HepG2 (cell line): Measurements from ENCODE around the gene DIO1. TPM values are rescaled to one million over a fixed set of nuclear protein-coding genes. Genes with fewer than 3 reads are reported as not detected.

Experiments
- ATAC-seq: fragments of 200-7000 bp; cut with Tn5 transposase; 3 replicates; pipeline ENCODE4 v1.9.1; 2020; ENCODE audit warnings: mild to moderate bottlenecking, moderate library complexity
- BruUV-seq: library from RNA; stranded (reverse); fragments of 400-500 nt; replicated peaks from 2 replicates; lab custom pipeline; 2021; lab: Mats Ljungman, UMichigan
- CTCF ChIA-PET: fragments of 300-600 bp; formaldehyde crosslinking; extraction: SDS; loops from one replicate; lab custom pipeline; 2021; ENCODE audit warnings: low total read pairs, inconsistent platforms, low intra/inter-chr PET ratio; lab: Yijun Ruan, JAX
- POLR2A ChIA-PET: fragments of 350-600 bp; sonication (Branson Sonifier 250); formaldehyde crosslinking; loops from one replicate; lab custom pipeline; 2020; ENCODE audit warnings: antibody characterized with exemption, inconsistent platforms; lab: Yijun Ruan, JAX
- DNase-seq: peaks from one replicate; pipeline ENCODE4 v3.0.0-alpha.2; 2015; ENCODE audit warnings: low spot score
- FAIRE-seq: peaks from 3 replicates; lab custom pipeline; 2011; peaks lifted over from hg19 to GRCh38; lab: Jason Lieb, UNC
- H2AFZ ChIP-seq: one replicate; pipeline ENCODE4 v1.6.1; 2011; ENCODE audit warnings: low read length, inconsistent platforms
- H3K27ac ChIP-seq: fragments of 300-600 bp; 3 replicates; pipeline ENCODE4 v1.8.0; 2011; ENCODE audit warnings: mixed run types, mild to moderate bottlenecking, mixed read lengths, low read length, inconsistent platforms; ENCODE audit not compliant: insufficient read depth; ENCODE audit errors: extremely low read length
- H3K27me3 ChIP-seq, 2 experiments: fragments of 200-600 bp in 1 of 2; 2 replicates in 1 of 2; 3 replicates in 1 of 2; pipeline versions ENCODE4 v1.6.0 to v1.8.0; 2011; ENCODE audit warnings: low read length in 2 of 2, mild to moderate bottlenecking in 2 of 2, moderate library complexity in 2 of 2, inconsistent platforms in 1 of 2; ENCODE audit not compliant: insufficient read depth in 2 of 2, control insufficient read depth in 1 of 2
- H3K36me3 ChIP-seq, 2 experiments: fragments of 200-600 bp in 1 of 2; replicated peaks in 1 of 2; 2 replicates in 1 of 2; 3 replicates in 1 of 2; pipeline versions ENCODE4 v1.5.1 to v1.8.0; 2011; ENCODE audit warnings: low read length in 2 of 2, inconsistent platforms in 1 of 2; ENCODE audit not compliant: insufficient read depth in 2 of 2, control insufficient read depth in 1 of 2
- H3K4me1 ChIP-seq: 2 replicates; pipeline ENCODE4 v1.5.1; 2012; ENCODE audit warnings: low read length, inconsistent platforms; ENCODE audit not compliant: insufficient read depth
- H3K4me2 ChIP-seq: 2 replicates; pipeline ENCODE4 v1.6.0; 2011; ENCODE audit warnings: low read depth, low read length, inconsistent platforms
- H3K4me3 ChIP-seq, 3 experiments: fragments of 200-600 bp in 1 of 3; sonication (generic), shearing (Covaris generic) in 1 of 3; replicated peaks in 1 of 3; 2 replicates each; pipeline ENCODE4 v1.5.1; 2011 to 2016; ENCODE audit warnings: low read length in 3 of 3, inconsistent platforms in 2 of 3, low read depth in 2 of 3, mild to moderate bottlenecking in 2 of 3, control low read depth in 1 of 3, mixed read lengths in 1 of 3; ENCODE audit not compliant: insufficient read depth in 1 of 3
- H3K79me2 ChIP-seq: one replicate; pipeline ENCODE4 v1.6.1; 2011; ENCODE audit warnings: low read length, inconsistent platforms; ENCODE audit not compliant: insufficient read depth
- H3K9ac ChIP-seq: 2 replicates; pipeline ENCODE4 v1.6.0; 2011; ENCODE audit warnings: mild to moderate bottlenecking, low read depth, low read length, inconsistent platforms; ENCODE audit not compliant: insufficient read depth
- H3K9me3 ChIP-seq: 2 replicates; pipeline ENCODE4 v1.5.1; 2012; ENCODE audit warnings: mild to moderate bottlenecking, low read length
- H4K20me1 ChIP-seq: 2 replicates; pipeline ENCODE4 v1.6.0; 2011; ENCODE audit warnings: inconsistent platforms, mild to moderate bottlenecking, low read length, moderate library complexity; ENCODE audit not compliant: insufficient read depth
- ASH2L ChIP-seq: fragments of 300-600, 200-600 bp; sonication (generic); IDR thresholded peaks from 2 replicates; pipeline ENCODE4 v1.7.0; 2017; ENCODE audit warnings: low read depth, mild to moderate bottlenecking, moderate library complexity, mixed read lengths, low read length; ENCODE audit not compliant: insufficient read length
- NCOR1 ChIP-seq: fragments of 200-600 bp; sonication (generic); IDR thresholded peaks from 2 replicates; pipeline ENCODE4 v1.7.0; 2017; ENCODE audit warnings: antibody characterized with exemption, low read length, borderline replicate concordance
- NR2F6 ChIP-seq, 2 experiments: IDR thresholded peaks; 2 replicates each; pipeline ENCODE4 v1.6.1; 2016; ENCODE audit warnings: antibody characterized with exemption in 1 of 2, mild to moderate bottlenecking in 1 of 2
- RXRA ChIP-seq: sonication (generic); formaldehyde crosslinking; IDR thresholded peaks from 2 replicates; pipeline ENCODE4 v1.5.1; 2020; ENCODE audit warnings: missing genetic modification reagents
- RXRB ChIP-seq: IDR thresholded peaks from 2 replicates; pipeline ENCODE4 v1.6.1; 2016; ENCODE audit warnings: borderline replicate concordance, missing genetic modification reagents, missing compliant biosample characterization
- SALL1 ChIP-seq: sonication (generic); formaldehyde crosslinking; IDR thresholded peaks from 2 replicates; pipeline ENCODE4 v1.8.0; 2022; ENCODE audit warnings: mild to moderate bottlenecking, missing genetic modification reagents
- SIX4 ChIP-seq: sonication (generic); formaldehyde crosslinking; IDR thresholded peaks from 2 replicates; pipeline ENCODE4 v1.4.0; 2020; ENCODE audit warnings: missing genetic modification reagents
- SOX6 ChIP-seq, 2 experiments: fragments of 450-650 bp in 1 of 2; sonication (generic) in 1 of 2; formaldehyde crosslinking in 1 of 2; IDR thresholded peaks; 2 replicates each; pipeline versions ENCODE4 v1.4.0 to v1.6.1; 2017 to 2020; ENCODE audit warnings: antibody characterized with exemption in 1 of 2, mild to moderate bottlenecking in 1 of 2, missing genetic modification reagents in 1 of 2
- SRF ChIP-seq: IDR thresholded peaks from 2 replicates; pipeline ENCODE4 v1.6.1; 2011; ENCODE audit warnings: mild to moderate bottlenecking, low read depth, low read length, moderate library complexity
- TARDBP ChIP-seq: sonication (generic); formaldehyde crosslinking; IDR thresholded peaks from 2 replicates; pipeline ENCODE4 v1.8.0; 2022; ENCODE audit warnings: mild to moderate bottlenecking, missing genetic modification reagents
- ZBTB38 ChIP-seq: sonication (generic); formaldehyde crosslinking; IDR thresholded peaks from 2 replicates; pipeline ENCODE4 v1.5.1; 2020; ENCODE audit warnings: mild to moderate bottlenecking, missing genetic modification reagents
- ZGPAT ChIP-seq: IDR thresholded peaks from 2 replicates; pipeline ENCODE4 v1.6.1; 2016; ENCODE audit warnings: mild to moderate bottlenecking
- ZNF121 ChIP-seq: sonication (generic); formaldehyde crosslinking; IDR thresholded peaks from 2 replicates; pipeline ENCODE4 v1.5.0; 2020; ENCODE audit warnings: mild to moderate bottlenecking, missing genetic modification reagents
- ZNF232 ChIP-seq: sonication (generic); formaldehyde crosslinking; IDR thresholded peaks from 2 replicates; pipeline ENCODE4 v1.4.0; 2020; ENCODE audit warnings: missing genetic modification reagents, borderline replicate concordance
- ZNF274 ChIP-seq: sonication (generic); formaldehyde crosslinking; IDR thresholded peaks from 2 replicates; pipeline ENCODE4 v1.5.1; 2020; ENCODE audit warnings: mild to moderate bottlenecking, missing genetic modification reagents
- ZNF770 ChIP-seq: sonication (generic); formaldehyde crosslinking; IDR thresholded peaks from 2 replicates; pipeline ENCODE4 v1.5.0; 2020; ENCODE audit warnings: mild to moderate bottlenecking, missing genetic modification reagents
- WGBS: methylation state at CpG from one replicate; pipeline ENCODE4 v1.1.6; 2017; ENCODE audit warnings: low lambda C conversion rate; 5-methylcytosine and 5-hydroxymethylcytosine counted together
- in situ Hi-C: cut with HindIII; loops from 2 replicates; pipeline ENCODE4 v1.10.0; 2017; ENCODE audit warnings: low pct_unique_long_range_greater_than_20kb; ENCODE audit not compliant: extremely low pct_ligation_motif_present
- intact Hi-C: fragments of 100-400 bp; cut with micrococcal nuclease; formaldehyde crosslinking; loops from one replicate; pipeline ENCODE4 v1.10.0; 2022; ENCODE audit not compliant: unreplicated experiment
- polyA plus RNA-seq, 8 experiments: library from polyadenylated mRNA; depleted of rRNA in 3 of 8; stranded (reverse) in 7 of 8; unstranded in 1 of 8; fragments of >200 nt; fragmentation: Illumina TruSeq in 4 of 8; extraction: Trizol in 4 of 8; gene quantifications; 2 replicates each; pipeline versions ENCODE4 v1.2.1 to v1.2.3, GENCODE V29; 2011 to 2016; ENCODE audit warnings: low read depth in 4 of 8, missing spikeins in 1 of 8, mixed read lengths in 1 of 8; ENCODE audit not compliant: insufficient read depth in 1 of 8
- total RNA-seq, 5 experiments: library from RNA; depleted of rRNA; stranded (reverse); fragments of >200 nt; fragmentation: Illumina TruSeq; extraction: Trizol; gene quantifications; 2 replicates each; pipeline ENCODE4 v1.2.3, GENCODE V29; 2016; ENCODE audit warnings: low read depth in 1 of 5
- TF ChIP-seq, protein P1 (sequence below): sonication (generic); formaldehyde crosslinking; IDR thresholded peaks from 2 replicates; pipeline ENCODE4 v1.8.1; 2023; ENCODE audit warnings: mild to moderate bottlenecking, moderate library complexity, missing genetic modification reagents
- TF ChIP-seq, protein P2 (sequence below): sonication (generic); formaldehyde crosslinking; IDR thresholded peaks from 2 replicates; pipeline ENCODE4 v1.4.0; 2020; ENCODE audit warnings: missing genetic modification reagents, borderline replicate concordance

Gene DIO1
- total and polyA plus RNA-seq, 2 of the 13 experiments (the other 11 are each of a cell fraction or from before 2014, with no cell fraction given) = 13.5 to 45.6 TPM

GRCh38 chr1:53899708-53900107 lies 5.7 kb downstream of the DIO1 start:
- Histone ChIP-seq H3K79me2 (peaks cover 8% of the 10 kb centered on the region), H2AFZ (no peak overlapping the region), H3K9ac (no peak overlapping the region), H4K20me1 (no peaks in the 10 kb centered on the region), H3K27me3 (no peaks in the 10 kb centered on the region), H3K4me2 (peak overlapping the region; percentile 88), H3K4me3 (peak overlapping the region in 1 of 3 experiments; percentile 30; a peak in 1 of 6 replicates), H3K4me1 (peaks cover 92% of the 10 kb centered on the region), H3K9me3 (no peaks in the 10 kb centered on the region), H3K27ac (peak overlapping the region; percentile 89), H3K36me3 (no peaks in the 10 kb centered on the region)
- peak; percentile 17; the same call in 1 of the 2 replicates for TF ChIP-seq NCOR1
- peak; percentile 49; the same call in 1 of the 2 replicates for TF ChIP-seq RXRB
- 0 out of 2 replicates have a peak, but pooled peaks have one; percentile 10 for TF ChIP-seq SALL1 (CRISPR knock-in tag)
- TF ChIP-seq NR2F6 (IDR thresholded peaks at IDR 0.05) = peak; percentile 24; the same call in 1 of the 2 replicates
- no peak for TF ChIP-seq NR2F6 (CRISPR knock-in tag; IDR thresholded peaks at IDR 0.05)
- peak; percentile 7 for TF ChIP-seq ASH2L
- no peak for TF ChIP-seq SRF
- TF ChIP-seq, protein P1, sequence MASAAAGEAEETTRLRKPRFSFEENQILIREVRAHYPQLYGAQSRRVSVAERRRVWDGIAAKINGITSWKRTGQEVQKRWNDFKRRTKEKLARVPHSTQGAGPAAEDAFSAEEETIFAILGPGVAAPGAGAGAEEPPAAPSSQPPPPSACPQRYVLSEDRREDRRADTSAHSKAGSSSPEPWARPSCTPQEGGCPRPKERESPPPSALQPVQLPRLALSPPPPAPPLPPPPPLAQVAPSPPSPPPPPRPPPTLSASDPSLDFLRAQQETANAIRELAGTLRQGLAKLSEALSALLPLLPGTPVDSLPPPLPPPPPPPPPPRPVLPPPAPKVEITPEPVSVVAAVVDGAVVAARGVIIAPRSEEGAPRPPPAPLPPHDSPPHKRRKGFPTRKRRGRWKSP (CRISPR knock-in tag) = no peak
- TF ChIP-seq TARDBP (CRISPR knock-in tag) = 0 out of 2 replicates have a peak, but pooled peaks have one; percentile 12
- no peak for TF ChIP-seq ZBTB38 (CRISPR knock-in tag)
- TF ChIP-seq ZGPAT = 0 out of 2 replicates have a peak, but pooled peaks have one; percentile 8
- TF ChIP-seq SIX4 (CRISPR knock-in tag) = no peak
- 0 out of 2 replicates have a peak, but pooled peaks have one; percentile 10 for TF ChIP-seq ZNF770 (CRISPR knock-in tag)
- no peak for TF ChIP-seq ZNF232
- peak; percentile 53 for TF ChIP-seq RXRA
- TF ChIP-seq, protein P2, sequence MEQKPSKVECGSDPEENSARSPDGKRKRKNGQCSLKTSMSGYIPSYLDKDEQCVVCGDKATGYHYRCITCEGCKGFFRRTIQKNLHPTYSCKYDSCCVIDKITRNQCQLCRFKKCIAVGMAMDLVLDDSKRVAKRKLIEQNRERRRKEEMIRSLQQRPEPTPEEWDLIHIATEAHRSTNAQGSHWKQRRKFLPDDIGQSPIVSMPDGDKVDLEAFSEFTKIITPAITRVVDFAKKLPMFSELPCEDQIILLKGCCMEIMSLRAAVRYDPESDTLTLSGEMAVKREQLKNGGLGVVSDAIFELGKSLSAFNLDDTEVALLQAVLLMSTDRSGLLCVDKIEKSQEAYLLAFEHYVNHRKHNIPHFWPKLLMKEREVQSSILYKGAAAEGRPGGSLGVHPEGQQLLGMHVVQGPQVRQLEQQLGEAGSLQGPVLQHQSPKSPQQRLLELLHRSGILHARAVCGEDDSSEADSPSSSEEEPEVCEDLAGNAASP (CRISPR knock-in tag) = peak; percentile 87; the same call in 1 of the 2 replicates
- TF ChIP-seq ZNF274 (CRISPR knock-in tag) = 0 out of 2 replicates have a peak, but pooled peaks have one; percentile 28
- TF ChIP-seq ZNF121 (CRISPR knock-in tag) = peak; percentile 96
- TF ChIP-seq SOX6 (IDR thresholded peaks at IDR 0.05) = no peak
- TF ChIP-seq SOX6 (CRISPR knock-in tag; IDR thresholded peaks at IDR 0.05) = no peak
- no peak for FAIRE-seq
- BruUV-seq = no TSS peak
- POLR2A ChIA-PET = interaction anchor here (1.0 to 5.1 kb wide), 6 partner anchors 8 to 48 kb away, joined by 3 to 46 read pairs (median 12); partner anchors contain the start of genes IFT25, LRRC42 and YIPF1
- CTCF ChIA-PET = no interaction called here
- in situ Hi-C loops (no loop called here), intact Hi-C loops (loop anchor here (1.0 kb wide), 1 partner anchor 8 kb away; no protein-coding TSS in a partner anchor)
- WGBS = 43% methylated on average over 3 of the region's 3 CpGs
- DNase-seq = no peak
- ATAC-seq = peak; percentile 2; the same call in 1 of the 3 replicates
